Gastroesophageal sphincter (tissue), 3 donors: ENCODE measurements around the gene ZNF775.

Source experiments
- POLR2A ChIP-seq, 2 donors: fragments of 450-650 bp; IDR thresholded peaks; one replicate each; pipeline ENCODE4 v1.6.1; 2017; ENCODE audit warnings: antibody characterized with exemption in 2 of 2, mild to moderate bottlenecking in 2 of 2, moderate library complexity in 1 of 2
- POLR2AphosphoS5 ChIP-seq: sonication (generic); formaldehyde crosslinking; IDR thresholded peaks from one replicate; pipeline ENCODE4 v1.6.1; 2017; ENCODE audit warnings: antibody characterized with exemption
- TF ChIP-seq, protein P1 (sequence below), 4 experiments: fragments of 200-600 bp in 2 of 4; fragments of 450-650 bp in 2 of 4; sonication (generic) in 1 of 4; IDR thresholded peaks; one replicate each; pipeline ENCODE4 v1.5.1; 2017 to 2019; ENCODE audit warnings: antibody characterized with exemption in 4 of 4, mild to moderate bottlenecking in 2 of 4, moderate library complexity in 2 of 4

DNA sequence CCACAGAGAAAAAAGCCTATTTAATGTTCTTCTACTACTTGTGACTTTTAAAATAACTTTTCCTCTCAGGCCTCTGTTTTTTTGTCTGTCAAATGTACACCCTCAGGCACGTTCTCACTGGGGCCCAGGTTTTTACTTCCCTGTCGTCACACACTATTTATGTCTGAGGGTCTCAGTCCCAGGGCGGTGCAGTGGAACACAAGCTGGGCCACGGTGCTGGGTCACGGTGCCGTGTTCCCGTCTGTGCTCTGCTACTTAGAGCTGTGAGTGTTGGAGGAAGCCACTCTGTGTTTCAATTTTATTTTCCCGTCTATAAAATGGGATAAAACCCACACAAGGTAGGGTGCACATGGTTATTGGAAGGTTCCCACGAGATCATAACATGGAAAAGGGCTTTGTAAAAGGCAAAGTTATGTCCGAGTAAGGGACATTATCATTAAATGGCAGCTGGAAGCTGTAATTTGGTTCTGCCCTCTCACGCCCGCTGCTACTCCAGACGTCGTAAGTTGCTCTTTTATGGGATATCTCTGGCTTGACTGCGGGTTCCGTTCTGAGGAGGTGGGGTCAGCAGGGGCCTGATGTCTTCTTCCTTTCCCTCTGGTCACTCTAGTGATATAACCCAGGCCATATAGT lies 25.2 kb downstream of the ZNF775 start:
- no peak for TF ChIP-seq POLR2A (IDR thresholded peaks at IDR 0.05)
- TF ChIP-seq, protein P1, sequence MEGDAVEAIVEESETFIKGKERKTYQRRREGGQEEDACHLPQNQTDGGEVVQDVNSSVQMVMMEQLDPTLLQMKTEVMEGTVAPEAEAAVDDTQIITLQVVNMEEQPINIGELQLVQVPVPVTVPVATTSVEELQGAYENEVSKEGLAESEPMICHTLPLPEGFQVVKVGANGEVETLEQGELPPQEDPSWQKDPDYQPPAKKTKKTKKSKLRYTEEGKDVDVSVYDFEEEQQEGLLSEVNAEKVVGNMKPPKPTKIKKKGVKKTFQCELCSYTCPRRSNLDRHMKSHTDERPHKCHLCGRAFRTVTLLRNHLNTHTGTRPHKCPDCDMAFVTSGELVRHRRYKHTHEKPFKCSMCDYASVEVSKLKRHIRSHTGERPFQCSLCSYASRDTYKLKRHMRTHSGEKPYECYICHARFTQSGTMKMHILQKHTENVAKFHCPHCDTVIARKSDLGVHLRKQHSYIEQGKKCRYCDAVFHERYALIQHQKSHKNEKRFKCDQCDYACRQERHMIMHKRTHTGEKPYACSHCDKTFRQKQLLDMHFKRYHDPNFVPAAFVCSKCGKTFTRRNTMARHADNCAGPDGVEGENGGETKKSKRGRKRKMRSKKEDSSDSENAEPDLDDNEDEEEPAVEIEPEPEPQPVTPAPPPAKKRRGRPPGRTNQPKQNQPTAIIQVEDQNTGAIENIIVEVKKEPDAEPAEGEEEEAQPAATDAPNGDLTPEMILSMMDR (IDR thresholded peaks at IDR 0.05): no peak
- TF ChIP-seq POLR2AphosphoS5: no peak
